ENCODE results near the gene HACD2. TPM values are rescaled to one million over a fixed set of nuclear protein-coding genes. Genes with fewer than 3 reads are reported as not detected.

Gene HACD2
- polyA plus RNA-seq, 1 of the 3 experiments (the other 2 are of a cell fraction), result 13.8 TPM

DNA sequence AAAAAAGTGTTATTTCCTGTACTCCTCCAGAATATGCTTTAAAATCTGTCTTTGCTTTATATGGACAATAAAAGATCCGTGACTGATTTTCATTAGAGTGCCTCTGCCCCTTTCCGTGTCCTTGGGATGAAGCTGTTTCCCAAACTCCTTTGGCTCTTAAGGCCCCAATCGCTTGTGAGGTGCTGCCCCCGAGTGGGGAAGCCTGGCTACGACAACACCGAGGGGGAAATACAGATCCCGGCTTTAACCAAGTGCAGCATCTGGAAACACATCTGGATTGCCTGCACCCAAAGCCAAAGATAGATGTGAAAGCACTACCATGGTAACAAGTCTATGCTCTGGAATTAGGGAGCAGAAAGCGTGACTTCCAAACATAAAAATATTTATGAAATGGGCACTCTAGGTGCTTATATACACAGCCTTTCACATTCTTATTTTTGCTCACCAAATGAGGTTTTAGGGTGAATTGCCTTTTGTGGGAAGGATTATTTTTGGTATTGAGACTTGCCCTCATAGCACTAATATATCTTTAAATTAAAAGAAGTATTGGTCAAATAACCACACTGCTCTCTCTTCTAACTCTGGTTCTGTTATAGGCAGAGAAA lies 95.4 kb downstream of the HACD2 start:
- Histone ChIP-seq H3K27ac (ENCODE audit: low read depth in 2 of 2, low read length in 1 of 2) (no peak overlapping the region), H3K79me2 (ENCODE audit: insufficient read depth) (no peaks in the 10 kb centered on the region), H2AFZ (ENCODE audit: low read depth) (no peak overlapping the region), H3K4me1 (ENCODE audit: control insufficient read depth in 1 of 2, insufficient read depth in 2 of 2, low read depth in 1 of 2, low read length in 1 of 2) (no peaks in the 10 kb centered on the region), H3K4me3 (ENCODE audit: low read depth in 2 of 2, low read length in 1 of 2) (no peak overlapping the region), H4K20me1 (ENCODE audit: insufficient read depth) (no peaks in the 10 kb centered on the region), H3K4me2 (no peak overlapping the region), H3K27me3 (ENCODE audit: insufficient read depth) (no peaks in the 10 kb centered on the region), H3K9me2 (no peaks in the 10 kb centered on the region), H3K9me3 (no peaks in the 10 kb centered on the region), H3K9ac (no peak overlapping the region), H3K36me3 (replicated peaks in 1 of 2; ENCODE audit: control insufficient read depth in 1 of 2, insufficient read depth in 2 of 2, low read length in 1 of 2) (peaks cover 0 to 15% of the 10 kb centered on the region in 2 experiments), H3F3A (replicated peaks; ENCODE audit: insufficient read depth) (no peaks in the 10 kb centered on the region)
- TF ChIP-seq, protein P1, sequence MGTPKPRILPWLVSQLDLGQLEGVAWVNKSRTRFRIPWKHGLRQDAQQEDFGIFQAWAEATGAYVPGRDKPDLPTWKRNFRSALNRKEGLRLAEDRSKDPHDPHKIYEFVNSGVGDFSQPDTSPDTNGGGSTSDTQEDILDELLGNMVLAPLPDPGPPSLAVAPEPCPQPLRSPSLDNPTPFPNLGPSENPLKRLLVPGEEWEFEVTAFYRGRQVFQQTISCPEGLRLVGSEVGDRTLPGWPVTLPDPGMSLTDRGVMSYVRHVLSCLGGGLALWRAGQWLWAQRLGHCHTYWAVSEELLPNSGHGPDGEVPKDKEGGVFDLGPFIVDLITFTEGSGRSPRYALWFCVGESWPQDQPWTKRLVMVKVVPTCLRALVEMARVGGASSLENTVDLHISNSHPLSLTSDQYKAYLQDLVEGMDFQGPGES (IDR thresholded peaks at IDR 0.05; ENCODE audit: low read depth, low read length), result no peak
- TF ChIP-seq FOXM1 (IDR thresholded peaks at IDR 0.05; ENCODE audit: low read depth) (no peak), YY1 (IDR thresholded peaks at IDR 0.05; ENCODE audit: low read depth) (no peak), RXRA (IDR thresholded peaks at IDR 0.05; ENCODE audit: borderline replicate concordance, low read depth) (no peak), EP300 (IDR thresholded peaks at IDR 0.05; ENCODE audit: borderline replicate concordance in 1 of 2, low read depth in 1 of 2, low read length in 1 of 2) (no peak), RAD21 (IDR thresholded peaks at IDR 0.05; ENCODE audit: low read length) (peak; percentile 98), FOXJ3 (CRISPR knock-in tag; IDR thresholded peaks at IDR 0.05) (no peak), SMC3 (IDR thresholded peaks at IDR 0.05; ENCODE audit: low read depth, low read length) (peak; percentile 89)
- TF ChIP-seq, protein P2, sequence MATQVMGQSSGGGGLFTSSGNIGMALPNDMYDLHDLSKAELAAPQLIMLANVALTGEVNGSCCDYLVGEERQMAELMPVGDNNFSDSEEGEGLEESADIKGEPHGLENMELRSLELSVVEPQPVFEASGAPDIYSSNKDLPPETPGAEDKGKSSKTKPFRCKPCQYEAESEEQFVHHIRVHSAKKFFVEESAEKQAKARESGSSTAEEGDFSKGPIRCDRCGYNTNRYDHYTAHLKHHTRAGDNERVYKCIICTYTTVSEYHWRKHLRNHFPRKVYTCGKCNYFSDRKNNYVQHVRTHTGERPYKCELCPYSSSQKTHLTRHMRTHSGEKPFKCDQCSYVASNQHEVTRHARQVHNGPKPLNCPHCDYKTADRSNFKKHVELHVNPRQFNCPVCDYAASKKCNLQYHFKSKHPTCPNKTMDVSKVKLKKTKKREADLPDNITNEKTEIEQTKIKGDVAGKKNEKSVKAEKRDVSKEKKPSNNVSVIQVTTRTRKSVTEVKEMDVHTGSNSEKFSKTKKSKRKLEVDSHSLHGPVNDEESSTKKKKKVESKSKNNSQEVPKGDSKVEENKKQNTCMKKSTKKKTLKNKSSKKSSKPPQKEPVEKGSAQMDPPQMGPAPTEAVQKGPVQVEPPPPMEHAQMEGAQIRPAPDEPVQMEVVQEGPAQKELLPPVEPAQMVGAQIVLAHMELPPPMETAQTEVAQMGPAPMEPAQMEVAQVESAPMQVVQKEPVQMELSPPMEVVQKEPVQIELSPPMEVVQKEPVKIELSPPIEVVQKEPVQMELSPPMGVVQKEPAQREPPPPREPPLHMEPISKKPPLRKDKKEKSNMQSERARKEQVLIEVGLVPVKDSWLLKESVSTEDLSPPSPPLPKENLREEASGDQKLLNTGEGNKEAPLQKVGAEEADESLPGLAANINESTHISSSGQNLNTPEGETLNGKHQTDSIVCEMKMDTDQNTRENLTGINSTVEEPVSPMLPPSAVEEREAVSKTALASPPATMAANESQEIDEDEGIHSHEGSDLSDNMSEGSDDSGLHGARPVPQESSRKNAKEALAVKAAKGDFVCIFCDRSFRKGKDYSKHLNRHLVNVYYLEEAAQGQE (IDR thresholded peaks at IDR 0.05; ENCODE audit: low read depth, low read length), result 0 out of 2 replicates have a peak, but pooled peaks have one; percentile 36
- TF ChIP-seq, protein P3, sequence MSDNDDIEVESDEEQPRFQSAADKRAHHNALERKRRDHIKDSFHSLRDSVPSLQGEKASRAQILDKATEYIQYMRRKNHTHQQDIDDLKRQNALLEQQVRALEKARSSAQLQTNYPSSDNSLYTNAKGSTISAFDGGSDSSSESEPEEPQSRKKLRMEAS (IDR thresholded peaks at IDR 0.05; ENCODE audit: low read depth), result no peak
- TF ChIP-seq, protein P4, sequence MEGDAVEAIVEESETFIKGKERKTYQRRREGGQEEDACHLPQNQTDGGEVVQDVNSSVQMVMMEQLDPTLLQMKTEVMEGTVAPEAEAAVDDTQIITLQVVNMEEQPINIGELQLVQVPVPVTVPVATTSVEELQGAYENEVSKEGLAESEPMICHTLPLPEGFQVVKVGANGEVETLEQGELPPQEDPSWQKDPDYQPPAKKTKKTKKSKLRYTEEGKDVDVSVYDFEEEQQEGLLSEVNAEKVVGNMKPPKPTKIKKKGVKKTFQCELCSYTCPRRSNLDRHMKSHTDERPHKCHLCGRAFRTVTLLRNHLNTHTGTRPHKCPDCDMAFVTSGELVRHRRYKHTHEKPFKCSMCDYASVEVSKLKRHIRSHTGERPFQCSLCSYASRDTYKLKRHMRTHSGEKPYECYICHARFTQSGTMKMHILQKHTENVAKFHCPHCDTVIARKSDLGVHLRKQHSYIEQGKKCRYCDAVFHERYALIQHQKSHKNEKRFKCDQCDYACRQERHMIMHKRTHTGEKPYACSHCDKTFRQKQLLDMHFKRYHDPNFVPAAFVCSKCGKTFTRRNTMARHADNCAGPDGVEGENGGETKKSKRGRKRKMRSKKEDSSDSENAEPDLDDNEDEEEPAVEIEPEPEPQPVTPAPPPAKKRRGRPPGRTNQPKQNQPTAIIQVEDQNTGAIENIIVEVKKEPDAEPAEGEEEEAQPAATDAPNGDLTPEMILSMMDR (IDR thresholded peaks at IDR 0.05), result peak; percentile 93
- POLR2A ChIA-PET, result no interaction called here
- CTCF ChIA-PET, result interaction anchor here (0.5 to 13.4 kb wide), 47 partner anchors 9 to 1083 kb away, joined by 3 to 275 read pairs (median 5); partner anchors contain the start of gene ADCY5
- WGBS (ENCODE audit: low lambda C conversion rate), result 7% methylated on average over 8 of the region's 8 CpGs
- peak; percentile 83 for DNase-seq

Data from SK-N-SH (cell line).